ENCODE data around the gene FBN1.

DNA sequence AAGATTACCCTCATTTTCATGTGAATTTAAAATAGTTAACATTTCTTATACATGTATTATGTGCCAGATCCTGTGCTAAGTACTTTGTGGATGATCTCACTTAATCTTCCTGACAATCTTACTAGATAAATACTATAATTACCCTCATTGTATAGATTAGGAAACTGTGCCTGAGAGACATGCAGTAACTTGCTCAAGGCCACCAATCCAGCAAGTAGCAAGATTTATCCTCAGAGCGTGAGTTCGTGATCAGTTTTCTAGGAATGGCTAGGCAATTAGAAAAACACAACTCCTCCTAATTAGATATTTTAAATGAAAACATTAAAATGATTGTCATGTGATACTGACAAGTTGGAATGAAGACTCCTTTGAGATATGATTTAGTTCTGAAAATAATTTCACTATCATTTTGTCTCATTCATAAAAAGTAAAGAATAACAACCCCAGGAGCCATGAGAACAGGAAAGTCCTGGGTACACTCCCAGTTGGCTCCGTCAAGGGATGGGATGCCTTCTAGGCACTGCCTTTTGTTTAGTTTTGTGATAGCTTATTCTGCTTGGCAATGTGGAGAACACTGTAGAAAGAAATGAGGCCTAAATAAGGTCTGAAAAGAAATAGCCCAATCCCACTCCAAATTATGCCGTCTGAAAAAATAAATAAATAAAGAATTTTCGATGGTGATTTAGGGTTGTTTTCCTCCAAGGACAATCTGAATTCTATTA lies 61.3 kb downstream of the FBN1 start:
- TF ChIP-seq, protein P1, sequence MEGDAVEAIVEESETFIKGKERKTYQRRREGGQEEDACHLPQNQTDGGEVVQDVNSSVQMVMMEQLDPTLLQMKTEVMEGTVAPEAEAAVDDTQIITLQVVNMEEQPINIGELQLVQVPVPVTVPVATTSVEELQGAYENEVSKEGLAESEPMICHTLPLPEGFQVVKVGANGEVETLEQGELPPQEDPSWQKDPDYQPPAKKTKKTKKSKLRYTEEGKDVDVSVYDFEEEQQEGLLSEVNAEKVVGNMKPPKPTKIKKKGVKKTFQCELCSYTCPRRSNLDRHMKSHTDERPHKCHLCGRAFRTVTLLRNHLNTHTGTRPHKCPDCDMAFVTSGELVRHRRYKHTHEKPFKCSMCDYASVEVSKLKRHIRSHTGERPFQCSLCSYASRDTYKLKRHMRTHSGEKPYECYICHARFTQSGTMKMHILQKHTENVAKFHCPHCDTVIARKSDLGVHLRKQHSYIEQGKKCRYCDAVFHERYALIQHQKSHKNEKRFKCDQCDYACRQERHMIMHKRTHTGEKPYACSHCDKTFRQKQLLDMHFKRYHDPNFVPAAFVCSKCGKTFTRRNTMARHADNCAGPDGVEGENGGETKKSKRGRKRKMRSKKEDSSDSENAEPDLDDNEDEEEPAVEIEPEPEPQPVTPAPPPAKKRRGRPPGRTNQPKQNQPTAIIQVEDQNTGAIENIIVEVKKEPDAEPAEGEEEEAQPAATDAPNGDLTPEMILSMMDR (IDR thresholded peaks at IDR 0.05) = no peak
- no peak for TF ChIP-seq POLR2AphosphoS5 (IDR thresholded peaks at IDR 0.05)
